Amniotic epithelial cell (primary cell): ENCODE results near the gene ZSWIM4.
A peak's percentile ranks its signal among the peaks of the same experiment; 100 is the strongest.
"Not testable (repeated sequence)": the region's sequence is repeated elsewhere in the genome, so short reads cannot be mapped to it uniquely, and the experiment has no call there.

Experiments
- DNase-seq: peaks from one replicate; pipeline ENCODE4 v3.0.0-alpha.2; 2010; ENCODE audit warnings: low read depth

ZSWIM4 gene

DNA sequence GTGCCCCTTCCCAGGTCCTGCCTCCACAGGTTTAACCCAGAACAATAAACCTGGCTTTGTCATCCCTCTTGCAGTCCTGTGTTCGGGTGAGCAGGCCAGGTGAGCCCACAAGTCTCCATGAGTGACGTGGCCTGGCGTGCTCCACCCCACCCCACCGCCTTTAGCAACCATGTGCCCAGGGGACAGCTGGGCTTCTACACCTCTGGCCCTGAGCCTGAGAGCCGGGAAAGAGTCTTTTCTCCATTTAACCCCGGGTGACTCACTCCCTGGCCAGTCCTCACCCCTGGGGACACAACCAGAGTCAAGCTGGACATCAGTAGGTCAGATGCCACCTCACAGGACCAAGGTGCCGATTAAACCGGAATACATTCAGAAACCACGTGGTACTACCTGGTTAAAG, 16.8 kb upstream of the ZSWIM4 start:
- no peak for DNase-seq

DNA sequence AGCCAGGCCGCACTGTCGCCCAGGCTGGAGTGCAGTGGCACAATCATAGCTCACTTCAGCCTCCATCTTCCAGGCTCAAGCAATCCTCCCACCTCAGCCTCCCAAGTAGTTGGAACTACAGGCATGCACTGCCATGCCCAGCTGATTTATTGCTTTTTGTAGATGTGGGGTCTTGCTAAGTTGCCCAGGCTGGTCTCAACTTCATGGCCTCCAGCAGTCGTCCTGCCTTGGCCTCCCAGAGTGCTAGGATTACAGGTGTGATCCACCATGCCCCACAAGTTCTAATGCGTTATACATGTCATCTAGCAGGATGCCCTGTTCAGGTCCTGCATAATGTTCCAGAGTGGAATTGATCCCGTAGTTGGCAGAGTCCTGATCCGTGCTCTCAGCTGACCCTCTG, 16.4 kb upstream of the ZSWIM4 start:
- no peak for DNase-seq

DNA sequence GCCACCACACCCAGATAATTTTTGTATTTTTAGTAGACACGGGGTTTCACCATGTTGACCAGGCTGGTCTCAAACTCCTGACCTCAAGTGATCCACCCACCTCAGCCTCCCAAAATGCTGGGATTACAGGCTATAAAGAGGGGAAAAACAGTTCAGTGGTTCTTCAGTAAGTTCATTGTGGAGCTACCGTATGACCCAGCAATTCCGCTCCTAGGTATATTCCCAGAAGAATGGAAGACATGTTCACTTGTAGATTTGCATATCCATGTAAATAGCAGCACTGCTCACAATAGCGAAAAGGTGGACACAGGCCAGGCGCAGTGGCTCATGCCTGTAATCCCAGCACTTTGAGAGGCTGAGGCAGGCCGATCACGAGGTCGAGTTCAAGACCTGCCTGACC, 15.4 kb upstream of the ZSWIM4 start:
- not testable (repeated sequence) for DNase-seq

DNA sequence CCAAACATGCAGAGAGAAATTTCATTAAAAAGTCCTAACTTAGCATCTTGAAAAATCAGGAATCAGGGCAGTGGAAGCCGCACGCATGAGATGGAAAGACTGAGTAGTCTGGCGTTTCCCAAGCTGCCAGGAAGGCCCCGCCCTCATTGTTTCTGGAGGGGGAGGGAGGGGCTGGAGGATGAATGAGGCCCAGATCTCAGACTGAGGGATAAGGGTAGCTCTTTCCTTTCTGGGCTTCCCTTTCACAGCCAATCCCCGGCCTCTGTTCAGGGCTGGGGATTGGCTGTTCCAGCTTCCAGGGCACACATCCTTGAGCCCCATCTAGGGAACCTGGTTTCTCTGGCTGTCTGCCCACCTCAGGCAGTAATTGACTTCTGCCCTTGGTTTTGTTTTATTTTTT, 13.7 kb upstream of the ZSWIM4 start:
- peak; percentile 86 for DNase-seq

DNA sequence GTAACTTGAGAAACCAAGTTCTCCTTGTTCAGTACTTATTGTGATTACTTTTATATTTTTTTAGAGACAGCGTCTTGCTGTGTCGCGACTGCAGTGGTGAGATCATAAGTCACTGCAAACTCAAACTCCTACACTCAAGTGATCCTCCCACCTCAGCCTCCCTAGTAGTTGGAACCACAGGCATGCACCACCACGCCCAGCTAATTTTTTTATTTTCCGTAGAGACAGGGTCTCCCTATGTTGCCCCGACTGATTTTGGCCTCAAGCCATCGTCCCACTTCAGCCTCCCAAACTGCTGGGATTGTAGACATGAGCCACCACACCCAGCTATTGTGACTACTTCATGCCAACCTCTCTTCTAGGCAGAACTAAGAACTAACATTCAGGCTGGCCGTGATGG, 12.7 kb upstream of the ZSWIM4 start:
- peak; percentile 65 for DNase-seq

DNA sequence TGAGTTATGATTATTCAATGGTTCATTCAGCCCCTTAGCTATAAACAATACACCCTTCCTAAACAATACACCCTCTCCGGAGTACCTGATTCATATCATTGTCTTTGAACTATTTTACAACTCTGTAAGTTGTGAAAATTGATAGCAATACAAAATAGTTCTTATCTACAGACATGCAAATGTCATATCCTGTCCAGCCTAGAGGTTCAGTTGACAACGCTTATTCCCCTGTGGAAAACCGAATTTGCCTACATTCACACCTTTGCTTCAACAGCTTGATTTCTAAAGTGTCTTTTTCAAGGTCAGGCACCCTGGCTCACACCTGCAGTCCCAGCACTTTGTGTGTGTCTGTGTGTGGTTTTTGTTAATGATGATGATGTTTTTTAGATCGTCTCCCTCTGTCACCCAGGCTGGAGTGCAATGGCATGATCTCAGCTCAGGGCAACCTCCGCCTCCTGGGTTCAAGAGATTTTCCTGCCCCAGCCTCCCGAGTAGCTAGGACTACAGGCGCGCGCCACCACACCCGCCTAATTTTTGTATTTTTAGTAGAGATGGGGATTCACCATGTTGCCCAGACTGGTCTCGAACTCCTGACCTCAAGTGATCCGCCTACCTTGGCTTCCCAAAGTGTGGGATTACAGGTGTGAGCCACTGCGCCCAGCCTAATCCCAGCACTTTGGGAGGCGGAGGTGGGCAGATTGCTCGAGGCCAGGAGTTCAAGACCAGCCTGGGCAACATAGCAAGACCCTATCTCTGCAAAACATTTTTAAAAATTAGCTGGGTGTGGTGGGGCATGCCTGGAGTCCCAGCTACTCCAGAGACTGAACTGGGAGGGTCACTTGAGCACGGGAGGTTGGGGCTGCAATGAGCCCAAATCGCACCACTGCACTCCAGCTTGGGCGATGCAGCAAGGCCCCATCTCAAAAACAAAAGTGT, 11.4 kb upstream of the ZSWIM4 start:
- DNase-seq = no peak

DNA sequence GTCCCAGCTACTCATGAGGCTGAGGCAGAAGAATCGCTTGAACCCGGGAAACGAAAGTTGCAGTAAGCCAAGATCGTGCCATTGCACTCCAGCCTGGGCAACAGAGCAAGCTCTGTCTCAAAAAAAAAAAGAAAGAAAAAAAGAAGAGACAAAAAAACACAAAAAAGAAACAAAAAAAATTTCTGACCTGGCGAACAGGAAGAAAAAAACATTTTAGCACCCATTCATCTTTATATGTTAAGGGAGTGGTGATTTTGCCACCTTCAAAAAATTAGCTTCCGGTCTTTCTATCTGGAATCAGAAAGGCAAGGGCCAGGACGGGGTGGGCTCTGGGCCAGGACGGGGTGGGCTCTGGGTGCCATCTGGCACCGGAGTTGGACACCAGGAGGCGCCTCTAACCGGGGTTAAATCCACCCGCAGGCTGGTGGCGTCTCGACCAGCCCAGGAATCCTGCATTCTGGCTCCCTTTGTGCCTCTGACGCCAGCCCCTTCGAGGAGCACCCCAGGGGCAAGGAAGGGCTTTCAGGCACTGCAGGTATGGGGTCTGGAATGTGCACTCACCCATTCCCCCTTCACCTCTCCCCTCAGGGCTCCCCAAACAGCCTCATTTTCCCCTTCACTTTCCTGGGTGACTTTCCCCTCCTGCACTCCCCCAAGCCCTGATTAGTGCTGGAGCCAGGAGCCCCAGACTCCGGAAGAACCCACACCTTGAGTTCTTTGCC, 10.4 kb upstream of the ZSWIM4 start:
- peak; percentile 49 for DNase-seq

DNA sequence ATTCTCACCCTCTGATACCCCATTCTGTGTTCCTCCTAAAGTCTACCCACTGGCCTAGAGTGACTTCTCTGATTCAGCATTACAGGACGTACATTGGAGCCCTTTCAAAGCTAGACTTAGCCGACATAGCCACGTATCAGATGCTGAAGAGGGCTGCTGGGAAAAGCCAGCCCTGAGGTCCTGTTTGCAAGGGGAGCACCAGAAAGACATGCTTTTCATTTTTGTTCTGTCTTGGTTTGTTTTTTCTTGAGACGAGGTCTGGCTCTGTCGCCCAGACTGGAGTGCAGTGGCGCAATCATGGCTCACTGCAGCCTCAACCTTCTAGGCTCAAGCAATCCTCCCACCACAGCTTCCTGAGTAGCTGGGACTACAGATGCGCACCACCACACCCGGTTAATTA, 6.3 kb upstream of the ZSWIM4 start:
- DNase-seq = peak; percentile 72

DNA sequence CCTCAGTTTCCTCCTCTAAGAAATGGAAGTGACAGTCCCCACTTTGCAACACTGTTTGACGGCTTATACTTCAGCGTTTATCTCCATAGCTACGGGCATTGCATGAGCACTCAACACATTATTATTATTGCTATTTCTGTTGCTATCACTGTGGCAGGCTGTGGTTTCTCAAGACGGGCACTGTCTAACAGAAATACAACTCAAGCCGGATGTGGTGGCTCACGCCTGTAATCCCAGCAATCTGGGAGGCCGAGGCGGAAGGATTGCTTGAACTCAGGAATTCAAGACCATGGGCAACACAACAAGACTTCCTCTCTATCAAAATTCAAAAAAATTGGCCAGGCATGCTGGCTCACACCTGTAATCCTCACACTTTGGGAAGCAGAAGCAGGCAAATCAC, 4.9 kb upstream of the ZSWIM4 start:
- DNase-seq = peak; percentile 76

DNA sequence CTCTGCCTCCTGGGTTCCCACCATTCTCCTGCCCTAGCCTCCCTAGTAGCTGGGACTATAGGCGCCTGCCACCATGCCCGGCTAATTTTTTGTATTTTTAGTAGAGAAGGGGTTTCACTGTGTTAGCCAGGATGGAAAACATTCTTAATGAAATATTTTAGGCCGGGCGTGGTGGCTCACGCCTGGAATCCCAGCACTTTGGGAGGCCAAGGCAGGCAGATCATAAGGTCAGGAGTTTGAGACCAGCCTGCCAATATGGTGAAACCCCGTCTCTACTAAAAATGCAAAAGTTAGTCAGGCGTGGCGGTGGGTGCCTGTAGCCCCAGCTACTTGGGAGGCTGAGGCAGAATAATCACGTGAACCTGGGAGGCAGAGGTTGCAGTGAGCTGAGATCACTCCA, 1.9 kb upstream of the ZSWIM4 start:
- DNase-seq = not testable (repeated sequence)

DNA sequence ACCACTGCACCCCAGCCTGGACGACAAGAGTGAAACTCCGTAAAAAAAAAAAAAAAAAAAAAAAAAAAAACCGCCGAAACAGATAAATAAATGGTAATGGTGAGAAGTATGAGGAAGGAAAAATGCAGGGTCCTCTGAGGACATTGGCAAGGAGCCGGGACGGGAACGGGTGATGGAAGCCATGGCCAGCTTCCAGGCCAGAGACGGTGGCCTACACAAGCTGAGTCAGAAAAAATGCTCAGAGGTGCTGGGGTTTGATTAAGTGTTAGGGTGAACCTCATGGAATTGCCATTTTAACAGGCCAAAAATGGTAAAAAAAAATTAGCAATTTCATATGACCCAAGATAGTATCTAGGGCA, 866 bp upstream of the ZSWIM4 start:
- peak; percentile 95 for DNase-seq

DNA sequence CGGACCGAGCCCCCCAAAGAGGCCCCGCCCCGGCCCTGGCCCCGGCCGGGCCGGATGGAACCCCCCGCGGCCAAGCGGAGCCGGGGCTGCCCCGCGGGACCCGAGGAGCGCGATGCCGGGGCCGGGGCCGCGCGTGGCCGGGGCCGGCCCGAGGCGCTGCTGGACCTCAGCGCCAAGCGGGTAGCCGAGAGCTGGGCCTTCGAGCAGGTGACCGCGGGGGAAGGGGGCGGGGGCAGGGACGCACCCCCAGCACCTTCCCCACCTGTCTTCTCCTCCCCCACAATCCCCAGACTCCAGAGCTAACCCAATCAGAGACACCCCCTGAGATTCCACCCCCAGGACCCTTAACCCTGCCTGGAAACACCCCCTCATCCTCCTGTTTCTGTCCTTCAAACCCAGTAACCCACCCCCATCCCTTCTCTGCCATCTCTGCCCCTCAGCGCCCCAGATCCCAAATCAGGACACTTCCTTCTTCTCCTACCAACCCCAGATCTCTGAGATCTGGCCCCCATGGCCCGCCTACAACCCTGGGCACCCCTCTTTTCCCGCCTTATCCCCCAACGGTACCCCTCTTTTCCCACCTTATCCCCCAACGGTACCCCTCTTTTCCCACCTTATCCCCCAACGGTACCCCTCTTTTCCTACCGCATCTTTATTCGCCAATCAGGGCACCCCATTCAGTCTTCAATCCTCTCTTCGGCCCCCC, 505 bp downstream of the ZSWIM4 start:
- no peak for DNase-seq

DNA sequence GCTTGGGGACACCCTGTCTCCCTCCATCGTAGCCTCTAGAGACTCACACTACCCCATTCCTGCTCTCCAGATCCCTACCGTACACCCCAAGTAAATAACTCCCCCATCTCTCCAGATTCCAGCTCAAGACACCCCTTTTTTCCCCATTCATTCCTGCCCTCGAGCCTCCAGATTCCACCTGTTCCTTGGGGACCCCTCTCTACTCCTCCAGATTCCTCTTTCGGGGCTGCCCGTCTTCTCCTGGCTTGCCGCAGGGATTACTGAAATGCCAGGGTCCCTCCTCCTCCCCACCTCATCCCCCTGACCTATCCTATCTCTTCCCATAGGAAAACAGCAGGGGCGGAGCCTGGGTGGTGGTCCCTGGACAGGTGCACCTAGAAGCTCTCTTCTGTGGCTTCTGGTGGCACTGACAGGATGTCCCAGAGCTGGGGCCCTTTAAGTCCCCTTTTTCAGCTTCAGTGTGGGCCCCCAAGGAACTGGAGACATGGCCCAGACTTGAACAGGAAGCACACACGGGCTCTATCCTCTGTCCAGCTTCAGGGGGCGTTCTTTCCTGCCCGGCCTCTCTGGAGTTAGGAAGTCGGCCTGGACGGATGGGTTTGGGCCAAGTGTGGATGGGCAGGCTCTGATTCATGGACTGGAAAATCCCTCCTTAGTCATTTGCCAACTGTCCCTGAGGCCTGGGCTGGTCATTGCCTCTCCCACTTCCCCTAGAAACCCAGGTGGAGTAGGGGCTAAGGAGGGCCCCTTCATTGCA, 1.2 kb downstream of the ZSWIM4 start:
- DNase-seq = peak; percentile 93

DNA sequence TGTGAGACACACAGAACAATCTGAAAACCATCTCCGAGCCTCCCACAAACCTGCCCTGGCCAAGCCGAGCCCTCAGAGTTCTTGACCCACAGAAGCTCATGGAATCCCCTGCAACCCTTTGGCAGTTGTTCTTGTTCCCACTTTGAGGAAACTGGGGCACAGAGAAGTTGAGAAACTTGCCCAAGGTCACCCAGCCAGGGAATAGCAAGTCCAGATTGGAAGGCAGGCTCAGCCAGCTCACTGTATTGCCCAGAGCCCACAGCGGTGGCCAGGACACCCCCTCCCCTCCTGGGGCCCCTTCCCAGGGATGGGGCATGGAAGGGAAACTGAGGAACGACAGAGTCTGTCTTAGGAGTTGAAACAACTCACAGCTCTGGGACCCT, 1.8 kb downstream of the ZSWIM4 start:
- no peak for DNase-seq

DNA sequence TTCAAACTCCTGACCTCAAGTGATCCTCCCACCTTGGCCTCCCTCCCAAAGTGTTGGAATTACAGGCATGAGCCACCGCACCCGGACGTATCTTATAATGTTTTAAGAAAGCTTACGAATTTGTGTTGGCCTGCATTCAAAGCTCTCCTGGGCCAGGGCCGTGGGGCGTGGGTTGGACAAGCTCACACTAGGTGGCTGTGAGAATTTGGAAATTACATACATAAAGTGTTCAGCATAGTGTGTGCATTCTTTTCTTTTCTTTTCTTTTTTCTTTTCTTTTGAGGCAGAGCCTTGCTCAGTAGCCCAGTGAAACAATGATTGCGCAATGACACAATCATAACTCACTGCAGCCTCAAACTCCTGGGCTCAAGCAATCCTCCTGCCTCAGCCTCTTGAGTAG, 2.6 kb downstream of the ZSWIM4 start:
- peak; percentile 68 for DNase-seq

DNA sequence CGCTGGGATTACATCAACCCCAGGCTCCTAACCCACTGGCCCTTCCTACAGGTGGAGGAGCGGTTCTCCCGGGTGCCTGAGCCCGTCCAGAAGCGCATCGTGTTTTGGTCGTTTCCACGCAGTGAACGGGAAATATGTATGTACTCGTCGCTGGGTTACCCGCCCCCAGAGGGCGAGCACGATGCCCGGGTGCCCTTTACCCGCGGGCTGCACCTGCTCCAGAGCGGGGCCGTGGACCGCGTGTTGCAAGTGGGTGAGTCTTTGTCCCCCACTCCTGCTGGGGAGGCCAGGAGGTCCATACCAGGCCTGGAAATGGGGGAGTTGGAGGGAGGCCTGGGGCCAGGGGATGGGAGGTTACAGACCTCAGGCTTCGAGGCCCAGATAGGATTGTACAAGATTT, 4.4 kb downstream of the ZSWIM4 start:
- no peak for DNase-seq

DNA sequence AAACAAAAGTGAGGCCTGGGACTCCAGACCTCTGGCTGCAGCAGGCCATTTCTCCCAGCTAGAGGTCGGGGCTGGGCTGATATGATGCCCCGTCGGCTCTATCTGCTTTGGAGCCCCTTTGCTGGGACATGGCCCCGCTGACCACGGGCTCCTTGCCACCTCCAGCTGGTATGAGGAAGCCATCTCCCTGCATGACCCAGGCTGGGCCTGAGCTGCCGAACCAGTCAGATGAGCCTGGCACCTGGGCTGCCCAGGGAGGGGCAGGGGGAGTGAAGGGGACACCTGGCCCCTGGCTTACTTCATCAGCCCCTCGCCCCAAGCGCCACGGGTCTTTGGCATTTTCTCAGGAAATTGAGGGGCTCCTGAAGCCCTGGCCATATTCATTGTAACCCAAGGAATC, 7.8 kb downstream of the ZSWIM4 start:
- no peak for DNase-seq

DNA sequence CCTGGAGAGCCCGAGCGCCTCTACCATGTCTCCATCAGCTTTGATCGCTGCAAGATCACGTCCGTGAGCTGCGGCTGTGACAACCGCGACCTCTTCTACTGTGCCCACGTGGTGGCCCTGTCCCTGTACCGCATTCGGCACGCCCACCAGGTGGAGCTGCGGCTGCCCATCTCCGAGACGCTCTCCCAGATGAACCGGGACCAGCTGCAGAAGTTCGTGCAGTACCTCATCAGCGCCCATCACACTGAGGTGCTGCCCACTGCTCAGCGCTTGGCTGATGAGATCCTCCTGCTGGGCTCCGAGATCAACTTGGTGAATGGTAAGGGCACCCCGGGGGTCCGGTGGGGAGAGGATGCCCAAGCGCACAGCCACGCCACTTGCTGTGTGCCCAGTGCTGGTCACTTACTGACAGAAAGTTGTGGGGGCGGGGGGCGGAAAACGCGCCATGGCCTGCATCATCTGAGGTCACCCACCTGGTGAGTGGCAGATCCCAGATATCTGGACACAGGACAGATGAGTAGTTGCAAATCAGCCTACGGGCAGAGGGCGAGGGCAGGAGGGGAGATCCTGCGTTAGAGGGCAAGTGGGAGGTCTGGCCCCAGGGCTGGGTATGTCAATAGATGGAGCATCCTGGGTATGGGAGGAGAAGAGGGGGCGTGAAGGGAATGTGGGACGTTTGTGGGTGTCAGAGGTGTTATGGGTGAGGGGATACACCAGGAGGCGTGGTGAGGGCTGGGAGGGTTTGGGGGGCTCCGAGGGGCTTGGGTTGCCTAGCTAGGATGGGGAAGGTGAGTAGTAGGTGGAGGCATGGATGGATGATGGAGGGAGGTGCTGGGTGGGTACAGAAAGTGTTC, 9.8 kb downstream of the ZSWIM4 start:
- DNase-seq = no peak

DNA sequence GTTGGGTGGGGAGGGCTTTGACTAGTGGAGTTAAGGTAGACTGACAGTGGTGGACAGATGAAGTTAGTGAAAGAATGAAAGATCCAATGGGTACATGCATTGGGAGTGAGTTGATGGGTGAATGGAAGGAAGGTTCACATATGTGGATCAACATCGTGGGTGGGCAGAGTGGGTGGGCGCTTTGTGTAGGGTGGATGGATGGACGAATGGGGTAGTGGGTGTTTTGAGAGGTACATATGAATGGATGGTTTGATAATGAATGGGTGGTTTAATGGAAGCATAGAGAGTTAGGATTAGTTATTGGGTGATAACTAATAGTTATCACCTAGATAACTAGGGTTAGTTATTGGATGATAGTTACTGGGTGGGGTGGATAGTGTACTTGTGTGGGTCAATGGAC, 11.5 kb downstream of the ZSWIM4 start:
- no peak for DNase-seq

DNA sequence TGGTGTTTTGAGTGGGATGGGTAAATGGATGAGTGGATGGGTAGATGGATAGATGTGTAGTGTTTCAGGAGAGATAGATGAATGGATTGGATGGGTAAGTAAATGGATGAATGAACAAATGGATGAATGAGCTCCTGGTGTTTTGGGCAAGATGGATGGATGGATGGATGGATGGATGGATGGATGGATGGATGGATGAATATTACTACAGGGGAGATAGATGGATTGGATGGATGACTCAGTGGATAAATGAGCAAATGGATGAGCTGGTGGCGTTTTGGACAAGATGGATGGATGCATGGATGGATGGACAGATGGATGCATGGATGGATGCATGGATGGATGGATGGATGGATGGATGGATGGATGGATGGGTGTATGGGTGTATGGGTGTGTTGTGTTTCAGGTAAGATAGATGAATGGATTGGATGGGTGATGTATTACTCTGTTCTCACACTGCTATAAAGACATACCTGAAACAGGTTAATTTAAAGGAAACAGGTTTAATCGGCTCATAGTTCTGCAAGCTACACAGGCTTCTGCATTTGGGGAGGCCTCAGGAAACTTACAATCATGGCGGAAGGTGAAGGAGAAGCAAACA, 12.3 kb downstream of the ZSWIM4 start:
- DNase-seq = no peak

DNA sequence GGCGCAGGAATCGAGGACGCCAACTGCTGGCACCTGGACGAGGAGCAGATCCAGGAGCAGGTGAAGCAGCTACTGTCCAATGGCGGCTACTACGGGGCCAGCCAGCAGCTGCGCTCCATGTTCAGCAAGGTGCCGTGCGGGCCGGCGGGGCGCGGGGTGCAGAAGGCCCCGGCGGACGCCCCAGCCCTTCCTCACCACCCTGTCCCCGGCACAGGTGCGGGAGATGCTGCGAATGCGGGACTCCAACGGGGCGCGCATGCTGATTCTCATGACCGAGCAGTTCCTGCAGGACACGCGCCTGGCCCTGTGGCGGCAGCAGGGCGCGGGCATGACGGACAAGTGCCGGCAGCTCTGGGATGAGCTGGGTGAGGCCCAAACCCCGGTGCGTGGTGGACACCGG, 13.6 kb downstream of the ZSWIM4 start:
- DNase-seq = no peak
